Measurements from ENCODE around the gene HDAC2.

DNA sequence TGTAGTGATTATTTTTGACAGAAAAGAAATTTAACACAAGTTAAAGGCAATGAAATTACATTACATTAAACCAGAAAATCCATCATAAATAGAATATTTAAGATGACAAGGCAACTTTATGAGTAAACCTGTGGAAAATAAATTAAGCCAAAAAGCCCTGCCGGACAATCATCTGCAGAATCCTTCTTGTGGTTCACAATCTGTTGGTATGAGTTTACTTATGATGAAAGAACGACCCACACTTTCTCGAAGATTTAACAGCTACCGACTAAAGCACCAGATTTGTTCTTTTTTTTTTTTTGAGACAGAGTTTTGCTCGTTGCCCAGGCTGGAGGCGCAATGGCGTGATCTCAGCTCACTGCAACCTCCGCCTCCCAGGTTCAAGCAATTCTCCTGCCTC is 21.4 kb downstream of the HDAC2 start:
- TF ChIP-seq CTCF (conservative IDR thresholded peaks at IDR 0.05; ENCODE audit: low read depth, low read length) = no peak
- no peak for TF ChIP-seq EZH2 (IDR thresholded peaks at IDR 0.05; ENCODE audit: low read length, unreplicated experiment)
- no peak for TF ChIP-seq EZH2phosphoT487 (IDR thresholded peaks at IDR 0.05; ENCODE audit: borderline replicate concordance, low read length)

Data from PC-3 (cell line).